ENCODE measurements around the gene SEMA3B.
"Not testable (repeated sequence)": the region's sequence is repeated elsewhere in the genome, so short reads cannot be mapped to it uniquely, and the experiment has no call there.

SEMA3B gene

DNA sequence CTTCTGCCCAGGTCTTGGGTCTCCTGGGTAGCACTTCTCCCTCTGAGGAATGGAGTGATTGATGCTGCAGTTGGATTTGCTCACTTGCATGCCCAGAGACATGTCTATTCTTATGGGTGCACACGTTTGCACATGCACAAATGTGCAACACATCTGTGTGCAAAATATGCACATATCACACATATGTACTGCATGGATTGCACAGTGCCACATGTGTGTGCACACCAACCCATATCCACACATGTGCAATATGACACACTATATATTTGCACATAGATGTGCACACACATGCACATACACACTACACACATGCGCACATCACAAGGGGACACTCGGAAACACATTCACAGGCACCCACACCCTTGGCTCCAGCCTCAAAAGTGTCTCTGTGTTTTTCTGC is 671 bp upstream of the SEMA3B start:
- POLR2A ChIA-PET: no interaction called here
- CTCF ChIA-PET: interaction anchor here (1.3 to 4.6 kb wide), 3 partner anchors 10 to 148 kb away, joined by 3 to 19 read pairs (median 5); no protein-coding TSS in a partner anchor
- TF ChIP-seq, protein P1, sequence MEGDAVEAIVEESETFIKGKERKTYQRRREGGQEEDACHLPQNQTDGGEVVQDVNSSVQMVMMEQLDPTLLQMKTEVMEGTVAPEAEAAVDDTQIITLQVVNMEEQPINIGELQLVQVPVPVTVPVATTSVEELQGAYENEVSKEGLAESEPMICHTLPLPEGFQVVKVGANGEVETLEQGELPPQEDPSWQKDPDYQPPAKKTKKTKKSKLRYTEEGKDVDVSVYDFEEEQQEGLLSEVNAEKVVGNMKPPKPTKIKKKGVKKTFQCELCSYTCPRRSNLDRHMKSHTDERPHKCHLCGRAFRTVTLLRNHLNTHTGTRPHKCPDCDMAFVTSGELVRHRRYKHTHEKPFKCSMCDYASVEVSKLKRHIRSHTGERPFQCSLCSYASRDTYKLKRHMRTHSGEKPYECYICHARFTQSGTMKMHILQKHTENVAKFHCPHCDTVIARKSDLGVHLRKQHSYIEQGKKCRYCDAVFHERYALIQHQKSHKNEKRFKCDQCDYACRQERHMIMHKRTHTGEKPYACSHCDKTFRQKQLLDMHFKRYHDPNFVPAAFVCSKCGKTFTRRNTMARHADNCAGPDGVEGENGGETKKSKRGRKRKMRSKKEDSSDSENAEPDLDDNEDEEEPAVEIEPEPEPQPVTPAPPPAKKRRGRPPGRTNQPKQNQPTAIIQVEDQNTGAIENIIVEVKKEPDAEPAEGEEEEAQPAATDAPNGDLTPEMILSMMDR (IDR thresholded peaks at IDR 0.05; ENCODE audit: control extremely low read depth, extremely low read depth, low read depth, missing control alignments): no peak

DNA sequence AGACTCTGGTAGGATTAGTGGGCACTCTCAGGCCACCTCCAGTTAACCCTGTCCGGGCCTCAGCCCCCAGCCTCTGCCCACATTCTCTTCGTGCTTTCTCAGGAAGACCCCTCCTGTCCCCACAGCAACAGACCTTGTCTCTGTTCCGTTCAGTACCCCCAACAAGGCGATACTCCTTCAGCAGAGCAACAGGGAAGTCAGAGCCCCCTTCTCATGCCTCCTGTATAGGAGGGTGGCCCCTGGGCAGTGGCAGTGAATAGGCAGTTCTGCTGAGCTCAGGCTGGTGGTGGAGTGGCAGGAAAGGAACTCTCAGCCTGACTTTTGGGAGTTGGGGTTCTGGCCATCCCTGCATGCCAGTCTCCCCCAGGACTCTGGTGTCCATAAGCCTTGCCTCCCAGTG is 513 bp downstream of the SEMA3B start:
- TF ChIP-seq, protein P1 (IDR thresholded peaks at IDR 0.05; ENCODE audit: control extremely low read depth, extremely low read depth, low read depth, missing control alignments): no peak
- ChIA-PET CTCF (interaction anchor here (1.3 to 4.2 kb wide), 3 partner anchors 9 to 39 kb away, joined by 3 to 41 read pairs (median 11); no protein-coding TSS in a partner anchor), POLR2A (no interaction called here)
- DNase-seq (ENCODE audit: extremely low spot score): no peak

More for the DNA sequence above, 671 bp upstream of the SEMA3B start:
- no peak for DNase-seq (ENCODE audit: extremely low spot score)

DNA sequence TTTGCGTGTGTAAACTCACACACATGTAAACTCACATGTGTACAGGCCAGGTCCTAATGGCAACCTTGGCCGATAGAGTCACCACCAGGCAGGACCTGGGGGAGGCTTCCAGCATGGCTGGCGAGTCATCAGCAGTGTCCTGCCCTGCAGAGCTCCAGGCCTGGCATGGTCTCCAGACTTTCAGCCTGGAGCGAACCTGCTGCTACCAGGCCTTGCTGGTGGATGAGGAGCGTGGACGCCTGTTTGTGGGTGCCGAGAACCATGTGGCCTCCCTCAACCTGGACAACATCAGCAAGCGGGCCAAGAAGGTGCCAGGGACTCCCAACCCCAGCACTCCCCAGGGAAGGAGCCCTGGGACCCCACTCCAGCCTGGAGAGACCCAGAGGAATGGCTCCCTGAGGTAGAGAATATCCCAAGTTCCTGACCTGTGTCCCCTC is 1.0 kb downstream of the SEMA3B start:
- POLR2A ChIA-PET: no interaction called here
- TF ChIP-seq, protein P1 (IDR thresholded peaks at IDR 0.05; ENCODE audit: control extremely low read depth, extremely low read depth, low read depth, missing control alignments): no peak
- CTCF ChIA-PET: interaction anchor here (1.3 to 4.2 kb wide), 4 partner anchors 10 to 43 kb away, joined by 3 to 41 read pairs (median 18); no protein-coding TSS in a partner anchor

DNA sequence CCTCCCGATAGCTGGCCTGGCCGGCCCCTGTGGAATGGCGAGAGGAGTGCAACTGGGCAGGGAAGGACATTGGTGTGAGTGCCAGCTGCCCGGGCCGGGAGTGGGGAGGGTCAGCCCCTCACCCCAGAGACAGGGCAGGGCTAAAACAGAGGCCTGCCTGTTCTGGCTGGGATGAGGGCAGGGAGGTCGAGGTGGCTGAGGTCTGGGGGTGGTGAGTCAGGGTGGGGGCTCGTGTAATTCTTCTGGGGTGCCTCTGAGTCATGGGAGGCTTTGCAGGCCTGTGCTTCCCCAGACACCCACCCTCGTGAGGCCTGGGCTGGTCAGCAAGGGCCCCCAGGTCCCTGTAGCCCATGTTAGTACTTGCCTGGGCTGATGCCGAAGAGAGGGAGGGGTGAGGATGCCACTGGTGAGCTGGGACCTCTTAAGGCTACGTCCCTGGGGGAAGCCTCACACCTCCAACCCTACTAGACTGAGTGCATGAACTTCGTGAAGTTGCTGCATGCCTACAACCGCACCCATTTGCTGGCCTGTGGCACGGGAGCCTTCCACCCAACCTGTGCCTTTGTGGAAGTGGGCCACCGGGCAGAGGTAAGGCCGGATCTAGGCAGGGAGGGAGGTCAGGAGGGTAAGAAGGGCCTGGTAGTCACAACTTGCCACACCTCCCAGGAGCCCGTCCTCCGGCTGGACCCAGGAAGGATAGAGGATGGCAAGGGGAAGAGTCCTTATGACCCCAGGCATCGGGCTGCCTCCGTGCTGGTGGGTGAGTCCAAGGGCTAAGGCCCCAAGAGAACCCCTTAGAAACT is 1.7 kb downstream of the SEMA3B start:
- ChIA-PET POLR2A (no interaction called here), CTCF (interaction anchor here (1.0 to 4.2 kb wide), 8 partner anchors 7 to 76 kb away, joined by 3 to 41 read pairs (median 8); partner anchors contain the start of gene GNAI2)
- TF ChIP-seq, protein P1 (IDR thresholded peaks at IDR 0.05; ENCODE audit: control extremely low read depth, extremely low read depth, low read depth, missing control alignments): no peak
- no peak for DNase-seq (ENCODE audit: extremely low spot score)

More for the DNA sequence above, 1.0 kb downstream of the SEMA3B start:
- DNase-seq (ENCODE audit: extremely low spot score): no peak

DNA sequence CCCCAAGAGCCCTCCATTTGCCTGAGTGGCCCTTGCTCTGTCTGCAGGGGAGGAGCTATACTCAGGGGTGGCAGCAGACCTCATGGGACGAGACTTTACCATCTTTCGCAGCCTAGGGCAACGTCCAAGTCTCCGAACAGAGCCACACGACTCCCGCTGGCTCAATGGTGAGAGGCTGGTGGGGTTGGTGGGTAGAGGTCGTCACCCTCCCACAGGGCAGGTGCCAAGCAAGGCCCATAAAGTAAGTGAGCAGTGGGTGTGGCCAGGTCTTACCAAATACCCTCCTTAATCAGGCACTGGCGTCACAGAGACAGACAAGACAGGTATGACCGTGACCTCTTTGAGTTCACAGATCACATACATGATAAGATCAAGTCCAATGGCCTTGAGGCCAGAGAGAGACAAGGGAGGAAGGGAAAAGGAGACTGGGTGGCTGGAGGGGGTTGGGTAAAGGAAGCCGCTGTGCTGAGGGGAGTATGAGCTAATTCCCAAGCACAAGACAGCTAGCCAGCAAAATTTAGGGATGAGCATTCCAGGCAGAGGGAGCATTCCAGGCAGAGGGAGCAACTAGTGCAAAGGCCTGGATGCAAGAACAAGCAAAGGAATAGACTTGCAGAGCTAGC is 2.5 kb downstream of the SEMA3B start:
- DNase-seq (ENCODE audit: extremely low spot score): no peak
- ChIA-PET POLR2A (no interaction called here), CTCF (interaction anchor here (1.0 to 4.2 kb wide), 9 partner anchors 8 to 79 kb away, joined by 3 to 41 read pairs (median 10); partner anchors contain the start of gene GNAI2)
- TF ChIP-seq, protein P1 (IDR thresholded peaks at IDR 0.05; ENCODE audit: control extremely low read depth, extremely low read depth, low read depth, missing control alignments): no peak

DNA sequence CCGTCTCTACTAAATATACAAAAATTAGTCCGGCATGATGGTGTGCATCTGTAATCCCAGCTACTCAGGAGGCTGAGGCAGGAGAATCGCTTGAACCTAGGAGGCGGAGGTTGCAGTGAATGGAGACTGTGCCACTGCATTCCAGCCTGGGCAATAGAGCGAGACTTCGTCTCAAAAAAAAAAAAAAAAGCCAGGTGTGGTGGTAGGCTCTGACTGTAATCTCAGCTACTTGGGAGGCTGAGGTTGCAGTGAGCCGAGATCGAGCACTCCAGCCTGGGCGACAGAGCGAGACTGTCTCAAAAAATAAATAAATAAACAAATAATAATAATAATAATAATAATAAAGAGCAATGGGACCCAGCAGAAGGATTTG is 3.6 kb downstream of the SEMA3B start:
- DNase-seq (ENCODE audit: extremely low spot score): not testable (repeated sequence)
- POLR2A ChIA-PET: interaction anchor here (0.7 kb wide), 2 partner anchors 33 to 35 kb away, joined by 4 to 13 read pairs; no protein-coding TSS in a partner anchor

More for the DNA sequence above, 3.6 kb downstream of the SEMA3B start:
- CTCF ChIA-PET: interaction anchor here (0.6 to 4.2 kb wide), 10 partner anchors 9 to 80 kb away, joined by 3 to 41 read pairs (median 5); no protein-coding TSS in a partner anchor
